ENCODE measurements around the gene PEX3.

DNA sequence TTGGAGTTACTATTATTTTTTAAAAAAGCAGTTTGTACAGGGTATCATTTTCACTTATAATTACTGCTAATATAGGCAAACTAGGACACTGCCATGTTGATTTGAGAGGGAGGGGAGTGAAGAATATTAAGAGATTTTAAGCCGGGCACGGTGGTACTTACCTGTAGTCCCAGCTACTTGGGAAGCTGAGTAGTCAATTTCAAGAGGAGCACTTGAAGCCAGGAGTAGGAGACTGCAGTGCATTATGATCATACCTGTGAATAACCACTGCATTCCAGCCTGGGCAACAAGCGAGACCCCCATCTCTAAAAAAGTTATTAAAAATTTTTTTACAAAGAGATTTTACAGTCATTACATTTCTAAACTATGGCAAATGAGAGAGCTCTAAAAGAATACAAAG is 35.8 kb upstream of the PEX3 start:
- no peak for TF ChIP-seq EZH2 (IDR thresholded peaks at IDR 0.05; ENCODE audit: low read depth)
- TF ChIP-seq, protein P1, sequence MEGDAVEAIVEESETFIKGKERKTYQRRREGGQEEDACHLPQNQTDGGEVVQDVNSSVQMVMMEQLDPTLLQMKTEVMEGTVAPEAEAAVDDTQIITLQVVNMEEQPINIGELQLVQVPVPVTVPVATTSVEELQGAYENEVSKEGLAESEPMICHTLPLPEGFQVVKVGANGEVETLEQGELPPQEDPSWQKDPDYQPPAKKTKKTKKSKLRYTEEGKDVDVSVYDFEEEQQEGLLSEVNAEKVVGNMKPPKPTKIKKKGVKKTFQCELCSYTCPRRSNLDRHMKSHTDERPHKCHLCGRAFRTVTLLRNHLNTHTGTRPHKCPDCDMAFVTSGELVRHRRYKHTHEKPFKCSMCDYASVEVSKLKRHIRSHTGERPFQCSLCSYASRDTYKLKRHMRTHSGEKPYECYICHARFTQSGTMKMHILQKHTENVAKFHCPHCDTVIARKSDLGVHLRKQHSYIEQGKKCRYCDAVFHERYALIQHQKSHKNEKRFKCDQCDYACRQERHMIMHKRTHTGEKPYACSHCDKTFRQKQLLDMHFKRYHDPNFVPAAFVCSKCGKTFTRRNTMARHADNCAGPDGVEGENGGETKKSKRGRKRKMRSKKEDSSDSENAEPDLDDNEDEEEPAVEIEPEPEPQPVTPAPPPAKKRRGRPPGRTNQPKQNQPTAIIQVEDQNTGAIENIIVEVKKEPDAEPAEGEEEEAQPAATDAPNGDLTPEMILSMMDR (conservative IDR thresholded peaks at IDR 0.05) = no peak

All from PC-9 (cell line).